ENCODE data around the gene PPP2R2D. TPM values are rescaled to one million over a fixed set of nuclear protein-coding genes. Genes with fewer than 3 reads are reported as not detected.
A peak's percentile ranks its signal among the peaks of the same experiment; 100 is the strongest.

PPP2R2D gene
- total RNA-seq, 1 experiment from 2014 or later = 35.1 TPM

GRCh38 chr10:131973160-131973951 is 72.5 kb downstream of the PPP2R2D start:
- Histone ChIP-seq H3K79me1 (ENCODE audit: insufficient read depth, low read depth, low read length, poor library complexity, severe bottlenecking) (peaks cover 4% of the 10 kb centered on the region), H2BK20ac (ENCODE audit: low read depth, low read length, poor library complexity, severe bottlenecking) (no peak overlapping the region), H2BK5ac (ENCODE audit: insufficient read length, low read length) (no peak overlapping the region), H2BK15ac (ENCODE audit: low read depth, low read length) (no peak overlapping the region), H4K91ac (ENCODE audit: insufficient read length, low read depth, low read length) (no peak overlapping the region), H2AFZ (ENCODE audit: low read length) (no peak overlapping the region), H3K23ac (ENCODE audit: insufficient read length, low read depth, low read length) (no peak overlapping the region), H3K4me1 (ENCODE audit: insufficient read depth, low read length) (peaks cover 6% of the 10 kb centered on the region), H2BK12ac (ENCODE audit: insufficient read length, low read depth, low read length) (no peak overlapping the region), H2AK5ac (ENCODE audit: insufficient read length, low read length) (no peak overlapping the region), H4K8ac (replicated peaks; ENCODE audit: insufficient read length, low read depth, low read length) (no peak overlapping the region), H4K5ac (ENCODE audit: insufficient read length, low read depth, low read length) (no peak overlapping the region), H3K9ac (ENCODE audit: extremely low read depth, insufficient read length, low read length) (no peak overlapping the region), H2BK120ac (ENCODE audit: low read depth, low read length, poor library complexity, severe bottlenecking) (no peak overlapping the region), H3K56ac (ENCODE audit: insufficient read length, low read depth, low read length) (no peak overlapping the region), H3K4me2 (ENCODE audit: insufficient read depth, insufficient read length, low read length) (no peak overlapping the region), H3K23me2 (ENCODE audit: insufficient read length, low read depth, low read length, poor library complexity, severe bottlenecking) (no peaks in the 10 kb centered on the region), H3K27ac (ENCODE audit: insufficient read length, low read depth, low read length) (no peak overlapping the region), H3K18ac (ENCODE audit: insufficient read length, low read depth, low read length) (no peak overlapping the region), H3K79me2 (ENCODE audit: insufficient read depth, low read length) (peaks cover 4% of the 10 kb centered on the region; the same call in 1 of the 2 replicates), H3K4ac (ENCODE audit: low read depth, low read length) (no peak overlapping the region), H3K27me3 (ENCODE audit: insufficient read depth, low read length) (no peaks in the 10 kb centered on the region), H4K20me1 (ENCODE audit: control insufficient read depth, insufficient read depth, insufficient read length) (peaks cover 4% of the 10 kb centered on the region), H3K14ac (ENCODE audit: insufficient read depth, low read length) (no peak overlapping the region), H3T11ph (ENCODE audit: low read length) (no peak overlapping the region), H3K9me3 (ENCODE audit: control insufficient read depth, low read depth, low read length) (no peaks in the 10 kb centered on the region)
- Mint-ChIP-seq H3K4me3 (no peak overlapping the region; a peak in 1 of 5 replicates), H3K36me3 (ENCODE audit: insufficient read depth in 1 of 3, low read depth in 3 of 3) (peaks cover 39 to 84% (median 65%) of the 10 kb centered on the region in 3 experiments), H3K27ac (peak overlapping the region in 2 of 3 experiments; percentile 19 to 39; a peak in 3 of 7 replicates), H3K9me3 (peaks cover 0 to 3% of the 10 kb centered on the region in 2 experiments; a peak in 1 of 5 replicates), H3K27me3 (ENCODE audit: low read depth) (no peaks in the 10 kb centered on the region), H3K4me1 (peaks cover 15 to 17% of the 10 kb centered on the region in 2 experiments)
- WGBS (ENCODE audit: extremely low coverage, insufficient read length, low lambda C conversion rate) = no CpG with 5 or more reads among the region's 34 CpGs
- TF ChIP-seq CTCF (conservative IDR thresholded peaks at IDR 0.05) = no peak
- DNase-seq = no peak
